Dendritic cell treated with granulocyte-macrophage colony-stimulating factor and Interleukin-4, amounts not matched to agents 40 ng/mL and 50 ng/mL, for 4 days (primary cell): ENCODE results near the gene LMF1.
"Not testable (repeated sequence)": the region's sequence is repeated elsewhere in the genome, so short reads cannot be mapped to it uniquely, and the experiment has no call there.

Experiments
- H3K27ac Mint-ChIP-seq: one replicate; pipeline ENCODE4 v1.8.0; 2022; ENCODE audit warnings: mild to moderate bottlenecking, mixed read lengths
- H3K27me3 Mint-ChIP-seq: one replicate; pipeline ENCODE4 v1.8.0; 2022; ENCODE audit warnings: mild to moderate bottlenecking, mixed read lengths
- H3K36me3 Mint-ChIP-seq: one replicate; pipeline ENCODE4 v1.8.0; 2022; ENCODE audit warnings: low read depth, mixed read lengths
- H3K4me1 Mint-ChIP-seq: one replicate; pipeline ENCODE4 v1.8.0; 2022; ENCODE audit warnings: low read depth, mixed read lengths
- H3K4me3 Mint-ChIP-seq: one replicate; pipeline ENCODE4 v1.8.0; 2022; ENCODE audit warnings: mild to moderate bottlenecking, moderate library complexity, mixed read lengths
- H3K9me3 Mint-ChIP-seq: one replicate; pipeline ENCODE4 v1.8.0; 2022; ENCODE audit warnings: mixed read lengths
- intact Hi-C: fragments of 100-400 bp; cut with micrococcal nuclease; formaldehyde crosslinking; loops from one replicate; pipeline ENCODE4 v1.15.0; 2022

Gene LMF1

GRCh38 chr16:860891-861290 is 109.9 kb downstream of the LMF1 start:
- Mint-ChIP-seq H3K9me3 (peaks cover 46% of the 10 kb centered on the region), H3K27me3 (no peaks in the 10 kb centered on the region), H3K4me3 (no peak overlapping the region), H3K27ac (no peak overlapping the region), H3K36me3 (peaks cover 12% of the 10 kb centered on the region), H3K4me1 (no peaks in the 10 kb centered on the region)
- intact Hi-C loops, result no loop called here

- H3K4me3 Mint-ChIP-seq, intact Hi-C loops, H3K27me3 Mint-ChIP-seq, H3K4me1 Mint-ChIP-seq, H3K27ac Mint-ChIP-seq: not testable (repeated sequence)
- Mint-ChIP-seq H3K36me3 (peaks cover 12% of the 10 kb centered on the region), H3K9me3 (peaks cover 46% of the 10 kb centered on the region)
Observed at GRCh38 chr16:858971-859370, 111.8 kb downstream of the LMF1 start.

- Mint-ChIP-seq H3K9me3 (peaks cover 46% of the 10 kb centered on the region), H3K36me3 (peaks cover 12% of the 10 kb centered on the region)
- H3K27ac Mint-ChIP-seq, intact Hi-C loops, H3K4me3 Mint-ChIP-seq, H3K4me1 Mint-ChIP-seq, H3K27me3 Mint-ChIP-seq: not testable (repeated sequence)
Observed at GRCh38 chr16:858441-858840, 112.3 kb downstream of the LMF1 start.

GRCh38 chr16:856811-857210 is 114.0 kb downstream of the LMF1 start:
- Mint-ChIP-seq H3K27me3 (no peaks in the 10 kb centered on the region), H3K9me3 (peaks cover 44% of the 10 kb centered on the region)
- intact Hi-C loops, result no loop called here

GRCh38 chr16:856101-856500 is 114.7 kb downstream of the LMF1 start:
- Mint-ChIP-seq H3K36me3 (peaks cover 12% of the 10 kb centered on the region), H3K27ac (no peak overlapping the region), H3K9me3 (peaks cover 42% of the 10 kb centered on the region), H3K4me1 (no peaks in the 10 kb centered on the region), H3K4me3 (no peak overlapping the region), H3K27me3 (no peaks in the 10 kb centered on the region)
- intact Hi-C loops, result no loop called here

More at GRCh38 chr16:856811-857210, 114.0 kb downstream of the LMF1 start:
- H3K27ac Mint-ChIP-seq, result no peak overlapping the region
- H3K4me3 Mint-ChIP-seq, result no peak overlapping the region
- H3K4me1 Mint-ChIP-seq, result no peaks in the 10 kb centered on the region
- H3K36me3 Mint-ChIP-seq, result peaks cover 12% of the 10 kb centered on the region

GRCh38 chr16:855471-855870 is 115.3 kb downstream of the LMF1 start:
- intact Hi-C loops, result no loop called here
- no peaks in the 10 kb centered on the region for H3K4me1 Mint-ChIP-seq
- no peaks in the 10 kb centered on the region for H3K27me3 Mint-ChIP-seq
- H3K27ac Mint-ChIP-seq, result no peak overlapping the region
- H3K9me3 Mint-ChIP-seq, result peaks cover 42% of the 10 kb centered on the region
- no peak overlapping the region for H3K4me3 Mint-ChIP-seq
- peaks cover 12% of the 10 kb centered on the region for H3K36me3 Mint-ChIP-seq

GRCh38 chr16:854808-855410 is 115.9 kb downstream of the LMF1 start:
- intact Hi-C loops, result no loop called here
- H3K27ac Mint-ChIP-seq, result no peak overlapping the region
- H3K9me3 Mint-ChIP-seq, result peaks cover 42% of the 10 kb centered on the region
- no peaks in the 10 kb centered on the region for H3K27me3 Mint-ChIP-seq
- H3K4me1 Mint-ChIP-seq, result no peaks in the 10 kb centered on the region
- no peak overlapping the region for H3K4me3 Mint-ChIP-seq
- H3K36me3 Mint-ChIP-seq, result peaks cover 12% of the 10 kb centered on the region

- Mint-ChIP-seq H3K9me3 (peaks cover 42% of the 10 kb centered on the region), H3K4me1 (no peaks in the 10 kb centered on the region), H3K27ac (no peak overlapping the region), H3K4me3 (no peak overlapping the region), H3K27me3 (no peaks in the 10 kb centered on the region), H3K36me3 (peaks cover 11% of the 10 kb centered on the region)
- intact Hi-C loops, result no loop called here
Observed at GRCh38 chr16:853981-854807, 116.6 kb downstream of the LMF1 start.

GRCh38 chr16:853306-853705 is 117.5 kb downstream of the LMF1 start:
- no peaks in the 10 kb centered on the region for H3K4me1 Mint-ChIP-seq
- peaks cover 43% of the 10 kb centered on the region for H3K9me3 Mint-ChIP-seq
- H3K36me3 Mint-ChIP-seq, result peaks cover 2% of the 10 kb centered on the region
- no peak overlapping the region for H3K4me3 Mint-ChIP-seq
- no peak overlapping the region for H3K27ac Mint-ChIP-seq
- intact Hi-C loops, result no loop called here
- H3K27me3 Mint-ChIP-seq, result no peaks in the 10 kb centered on the region

- H3K27ac Mint-ChIP-seq, result no peak overlapping the region
- H3K27me3 Mint-ChIP-seq, result no peaks in the 10 kb centered on the region
- H3K4me3 Mint-ChIP-seq, result no peak overlapping the region
- no peaks in the 10 kb centered on the region for H3K4me1 Mint-ChIP-seq
- H3K36me3 Mint-ChIP-seq, result no peaks in the 10 kb centered on the region
- peaks cover 46% of the 10 kb centered on the region for H3K9me3 Mint-ChIP-seq
- intact Hi-C loops, result no loop called here
Observed at GRCh38 chr16:852451-853185, 118.2 kb downstream of the LMF1 start.

- Mint-ChIP-seq H3K27me3 (no peaks in the 10 kb centered on the region), H3K9me3 (peaks cover 49% of the 10 kb centered on the region), H3K4me3 (no peak overlapping the region), H3K36me3 (no peaks in the 10 kb centered on the region), H3K27ac (no peak overlapping the region), H3K4me1 (no peaks in the 10 kb centered on the region)
- intact Hi-C loops, result no loop called here
Observed at GRCh38 chr16:851871-852270, 118.9 kb downstream of the LMF1 start.

GRCh38 chr16:851209-851810 is 119.5 kb downstream of the LMF1 start:
- Mint-ChIP-seq H3K4me3 (no peak overlapping the region), H3K27ac (no peak overlapping the region), H3K9me3 (peaks cover 45% of the 10 kb centered on the region), H3K4me1 (no peaks in the 10 kb centered on the region), H3K36me3 (no peaks in the 10 kb centered on the region), H3K27me3 (no peaks in the 10 kb centered on the region)
- intact Hi-C loops, result no loop called here

- intact Hi-C loops, result no loop called here
- Mint-ChIP-seq H3K4me1 (no peaks in the 10 kb centered on the region), H3K27ac (no peak overlapping the region), H3K36me3 (no peaks in the 10 kb centered on the region), H3K27me3 (no peaks in the 10 kb centered on the region), H3K9me3 (peaks cover 45% of the 10 kb centered on the region), H3K4me3 (no peak overlapping the region)
Observed at GRCh38 chr16:850668-851067, 120.1 kb downstream of the LMF1 start.
